Type B pancreatic cell (in vitro differentiated cells): Measurements from ENCODE around the gene RERE. TPM values are rescaled to one million over a fixed set of nuclear protein-coding genes. Genes with fewer than 3 reads are reported as not detected.
A peak's percentile ranks its signal among the peaks of the same experiment; 100 is the strongest.
"Not testable (repeated sequence)": the region's sequence is repeated elsewhere in the genome, so short reads cannot be mapped to it uniquely, and the experiment has no call there.

Experiments
- DNase-seq: peaks from one replicate; pipeline ENCODE4 v3.0.0; 2021; ENCODE audit warnings: mixed read lengths; ENCODE audit not compliant: unreplicated experiment; ENCODE audit errors: extremely low spot score
- H3K27ac Mint-ChIP-seq: 2 replicates; pipeline ENCODE4 v1.8.0; 2021; ENCODE audit warnings: mild to moderate bottlenecking, mixed read lengths
- H3K27me3 Mint-ChIP-seq: 2 replicates; pipeline ENCODE4 v1.8.0; 2021; ENCODE audit warnings: mixed read lengths
- H3K36me3 Mint-ChIP-seq: 2 replicates; pipeline ENCODE4 v1.8.0; 2021; ENCODE audit warnings: mixed read lengths
- H3K4me1 Mint-ChIP-seq: one replicate; pipeline ENCODE4 v1.8.0; 2021; ENCODE audit warnings: mixed read lengths; ENCODE audit not compliant: unreplicated experiment
- H3K4me3 Mint-ChIP-seq: 2 replicates; pipeline ENCODE4 v1.8.0; 2021; ENCODE audit warnings: mild to moderate bottlenecking, mixed read lengths
- H3K9me3 Mint-ChIP-seq: 2 replicates; pipeline ENCODE4 v1.8.0; 2021; ENCODE audit warnings: mixed read lengths
- CTCF ChIP-seq: fragments of 200-600 bp; sonication (generic); conservative IDR thresholded peaks from 2 replicates; pipeline ENCODE4 v1.5.0; 2021; ENCODE audit warnings: antibody characterized with exemption, mild to moderate bottlenecking
- total RNA-seq: library from RNA; stranded (reverse); gene quantifications from 2 replicates; pipeline ENCODE4 v1.2.1, GENCODE V29; 2021; ENCODE audit warnings: low replicate concordance

RERE gene
- total RNA-seq, 1 donor from 2014 or later = 141 TPM

- no peak for TF ChIP-seq CTCF
- Mint-ChIP-seq H3K4me1 (peaks cover 35% of the 10 kb centered on the region), H3K27me3 (no peaks in the 10 kb centered on the region), H3K27ac (no peak overlapping the region), H3K4me3 (no peak overlapping the region), H3K36me3 (peaks cover 18% of the 10 kb centered on the region), H3K9me3 (no peaks in the 10 kb centered on the region)
- no peak for DNase-seq
Observed at GRCh38 chr1:8791819-8792218, 25.6 kb downstream of the RERE start.

GRCh38 chr1:8790987-8791386 is 26.5 kb downstream of the RERE start:
- no peak for DNase-seq
- Mint-ChIP-seq H3K9me3 (no peaks in the 10 kb centered on the region), H3K4me3 (no peak overlapping the region), H3K27ac (peak overlapping the region; percentile 29), H3K27me3 (no peaks in the 10 kb centered on the region), H3K36me3 (peaks cover 10% of the 10 kb centered on the region), H3K4me1 (peaks cover 29% of the 10 kb centered on the region)
- TF ChIP-seq CTCF = no peak

GRCh38 chr1:8790478-8790877 is 27.0 kb downstream of the RERE start:
- Mint-ChIP-seq H3K9me3 (no peaks in the 10 kb centered on the region), H3K27ac (no peak overlapping the region), H3K4me3 (no peak overlapping the region), H3K27me3 (no peaks in the 10 kb centered on the region), H3K4me1 (peaks cover 32% of the 10 kb centered on the region), H3K36me3 (peaks cover 10% of the 10 kb centered on the region)
- no peak for DNase-seq
- TF ChIP-seq CTCF = no peak

- H3K27ac Mint-ChIP-seq = peak overlapping the region; percentile 94
- DNase-seq = no peak
- H3K27me3 Mint-ChIP-seq = no peaks in the 10 kb centered on the region
- peak overlapping the region; percentile 79 for H3K4me3 Mint-ChIP-seq
- H3K4me1 Mint-ChIP-seq = peaks cover 32% of the 10 kb centered on the region
- H3K9me3 Mint-ChIP-seq = no peaks in the 10 kb centered on the region
- peaks cover 10% of the 10 kb centered on the region for H3K36me3 Mint-ChIP-seq
- TF ChIP-seq CTCF = no peak
Observed at GRCh38 chr1:8789314-8790214, 27.9 kb downstream of the RERE start.

GRCh38 chr1:8787218-8787617 is 30.2 kb downstream of the RERE start:
- Mint-ChIP-seq H3K36me3 (peaks cover 6% of the 10 kb centered on the region), H3K27ac (no peak overlapping the region), H3K4me3 (no peak overlapping the region)

GRCh38 chr1:8786204-8786603 is 31.2 kb downstream of the RERE start:
- H3K27ac Mint-ChIP-seq, H3K4me3 Mint-ChIP-seq, H3K9me3 Mint-ChIP-seq, H3K27me3 Mint-ChIP-seq, DNase-seq, H3K36me3 Mint-ChIP-seq: not testable (repeated sequence)
- peaks cover 27% of the 10 kb centered on the region for H3K4me1 Mint-ChIP-seq

More at GRCh38 chr1:8787218-8787617, 30.2 kb downstream of the RERE start:
- no peaks in the 10 kb centered on the region for H3K9me3 Mint-ChIP-seq
- H3K4me1 Mint-ChIP-seq = peaks cover 32% of the 10 kb centered on the region
- no peak for TF ChIP-seq CTCF
- no peak for DNase-seq
- H3K27me3 Mint-ChIP-seq = no peaks in the 10 kb centered on the region
